CD1c-positive myeloid dendritic cell (primary cell): Measurements from ENCODE around the gene BBC3.

Experiments
- DNase-seq: peaks from one replicate; pipeline ENCODE4 v3.0.0-alpha.2; 2016; ENCODE audit errors: extremely low spot score

Gene BBC3

DNA sequence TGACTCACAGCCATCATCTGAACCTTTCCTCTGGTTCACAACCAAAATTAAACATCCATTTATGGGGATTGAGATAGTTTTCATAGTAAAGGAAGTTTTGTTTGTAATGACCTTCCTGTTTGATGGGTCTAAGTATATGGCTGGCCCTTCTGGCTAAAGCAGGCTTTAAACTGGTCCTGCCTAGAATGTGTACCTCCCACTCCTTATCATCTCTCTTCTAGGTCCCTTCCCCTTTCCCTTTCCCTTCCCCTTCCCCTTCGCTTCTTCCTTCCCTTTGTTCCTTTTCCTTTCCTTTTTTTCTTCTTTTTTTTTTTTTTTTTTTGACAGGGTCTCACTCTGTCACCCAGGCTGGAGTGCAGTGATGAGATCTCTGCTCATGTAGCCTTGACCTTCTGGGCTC lies 35.6 kb downstream of the BBC3 start:
- no peak for DNase-seq

DNA sequence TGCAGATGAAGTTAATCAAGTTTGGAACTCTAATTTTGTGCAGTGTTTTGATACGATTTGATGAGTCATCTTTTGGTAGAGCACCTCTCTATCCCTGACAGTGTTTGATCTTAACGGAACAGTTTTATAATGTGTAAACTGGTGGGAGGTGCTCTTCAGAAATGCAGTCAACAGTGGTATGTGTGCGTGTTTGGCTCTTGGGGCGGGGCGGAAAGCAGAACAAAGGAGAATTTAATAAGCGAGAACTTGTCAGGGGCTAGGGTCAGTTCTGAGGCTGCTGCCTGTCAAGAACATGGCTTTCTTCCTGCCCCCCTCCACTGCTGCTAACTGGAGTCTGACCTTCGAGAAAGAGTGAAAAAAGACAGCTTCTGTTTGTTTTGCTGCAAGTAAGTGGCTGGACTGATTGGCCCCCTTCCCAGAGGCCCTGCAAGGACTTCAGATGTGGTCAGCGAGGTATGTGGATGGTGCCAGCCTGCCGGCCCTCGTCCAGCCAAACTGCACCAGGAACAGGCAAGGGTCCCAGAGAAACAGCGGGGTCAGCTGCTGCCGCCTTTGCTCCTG lies 40.8 kb downstream of the BBC3 start:
- no peak for DNase-seq

GRCh38 chr19:47188507-47189033 lies 42.4 kb downstream of the BBC3 start:
- no peak for DNase-seq

- no peak for DNase-seq
These were observed 43.2 kb downstream of the BBC3 start for GRCh38 chr19:47187797-47188196.

DNA sequence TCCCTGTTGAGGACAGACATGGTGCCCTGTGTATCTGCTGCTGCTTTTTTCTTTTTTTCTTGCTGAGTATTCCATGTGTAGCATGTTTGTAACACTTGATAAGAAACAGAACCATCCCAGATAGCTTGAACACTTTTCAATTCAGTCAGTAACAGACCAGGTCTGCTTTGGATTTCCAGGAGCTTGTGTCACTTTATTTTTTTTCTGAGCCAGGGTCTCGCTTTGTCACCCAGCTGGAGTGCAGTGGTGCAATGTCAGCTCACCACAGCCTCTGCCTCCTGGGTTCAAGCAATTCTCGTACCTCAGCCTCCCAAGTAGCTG lies 43.7 kb downstream of the BBC3 start:
- no peak for DNase-seq

- peak; percentile 47 for DNase-seq
These were observed 44.3 kb downstream of the BBC3 start for GRCh38 chr19:47186446-47187334.

DNA sequence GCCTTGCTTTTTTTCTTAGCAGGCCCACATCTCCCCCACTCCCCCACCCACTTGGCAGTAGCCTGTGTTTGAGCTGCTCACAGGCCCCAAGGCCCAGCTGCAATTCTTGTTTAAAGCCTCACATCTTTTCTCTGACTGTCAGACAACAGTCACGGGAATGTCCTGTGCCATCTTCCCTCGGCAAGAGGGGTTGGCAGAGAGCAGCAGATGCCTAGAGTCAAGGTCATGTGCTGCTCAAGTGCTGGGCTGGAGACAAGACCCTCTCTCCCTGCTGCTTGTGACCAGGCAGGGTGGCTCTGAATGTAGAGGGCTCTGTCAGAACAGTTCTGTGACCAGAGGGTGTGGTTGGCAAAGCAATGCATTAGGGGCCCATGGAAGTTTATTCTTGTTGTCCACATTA lies 47.4 kb downstream of the BBC3 start:
- no peak for DNase-seq

DNA sequence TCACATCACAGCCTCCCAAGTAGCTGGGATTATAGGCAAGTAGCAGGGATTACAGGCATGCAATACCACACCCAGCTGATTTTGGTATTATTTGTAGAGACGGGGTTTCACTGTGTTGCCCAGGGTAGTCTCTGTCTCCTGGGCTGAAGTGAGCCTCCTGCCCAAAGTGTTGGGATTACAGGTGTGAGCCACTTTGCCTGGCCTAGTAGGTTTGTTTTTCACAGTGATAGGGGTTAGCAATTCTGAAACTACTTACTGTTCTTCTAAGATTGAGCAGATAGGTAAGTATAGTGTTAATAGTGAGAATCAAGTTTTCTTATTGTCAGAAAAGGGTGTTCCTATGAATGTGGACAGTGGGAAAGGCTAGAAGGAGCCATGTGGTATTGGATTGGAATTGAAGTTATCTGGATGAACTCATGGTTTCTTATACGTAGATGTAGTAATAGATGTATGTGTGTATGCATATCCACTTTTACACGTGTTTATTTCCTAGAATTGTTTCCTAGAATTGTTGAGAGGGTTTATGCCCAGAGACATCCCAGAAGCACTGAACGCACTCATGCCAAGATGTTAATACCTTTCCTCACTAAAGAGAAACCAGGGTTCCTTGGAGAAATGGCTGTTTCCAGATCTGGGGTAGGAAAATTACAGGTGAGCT lies 51.2 kb downstream of the BBC3 start:
- no peak for DNase-seq

GRCh38 chr19:47176627-47177090 lies 54.3 kb downstream of the BBC3 start:
- DNase-seq, result no peak

- no peak for DNase-seq
These were observed 54.9 kb downstream of the BBC3 start for GRCh38 chr19:47176071-47176626.

DNA sequence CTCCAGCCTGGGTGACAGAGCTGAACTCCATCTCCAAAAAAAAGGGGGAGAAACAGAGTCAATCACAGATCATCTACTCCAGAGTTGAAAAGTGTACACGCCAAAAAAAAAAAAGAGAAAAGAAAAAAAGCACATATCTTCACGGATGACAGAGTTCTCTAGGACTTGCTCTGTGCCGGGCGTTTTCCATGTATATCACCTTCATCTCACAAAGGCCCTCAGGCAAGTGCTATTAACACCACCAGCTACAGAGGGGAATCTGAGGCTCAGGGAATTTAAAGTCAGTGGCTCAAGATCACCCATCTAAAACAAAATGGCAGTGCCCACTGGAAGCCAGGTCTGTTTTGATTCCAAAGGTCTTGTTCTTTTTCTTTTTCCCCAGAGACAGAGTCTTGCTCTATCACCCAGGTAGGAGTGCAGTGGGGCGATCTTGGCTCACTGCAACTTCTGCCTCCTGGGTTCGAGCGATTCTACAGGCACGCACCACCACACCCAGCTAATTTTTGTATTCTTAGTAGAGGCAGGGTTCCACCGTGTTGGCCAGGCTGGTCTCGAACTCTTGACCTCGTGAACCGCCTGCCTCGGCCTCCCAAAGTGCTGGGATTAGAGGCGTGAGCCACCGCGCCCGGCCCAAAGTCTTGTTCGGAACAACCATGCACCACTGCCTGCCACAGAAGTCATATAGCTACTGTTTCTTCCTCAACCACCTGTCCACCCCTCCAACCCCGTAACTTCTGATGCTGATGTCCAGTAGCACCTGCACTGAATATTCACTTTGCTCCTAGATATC lies 58.1 kb downstream of the BBC3 start:
- no peak for DNase-seq
